Astrocyte (in vitro differentiated cells and primary cell): ENCODE data around the gene TMPRSS3. TPM values are rescaled to one million over a fixed set of nuclear protein-coding genes. Genes with fewer than 3 reads are reported as not detected.
A peak's percentile ranks its signal among the peaks of the same experiment; 100 is the strongest.

ENCODE experiments used
- DNase-seq: peaks from one replicate; pipeline ENCODE4 v3.0.0-alpha.2; 2010; ENCODE audit warnings: low read depth
- FAIRE-seq: peaks from 2 replicates; lab custom pipeline; 2011; peaks lifted over from hg19 to GRCh38; lab: Jason Lieb, UNC
- H2AFZ ChIP-seq: 2 replicates; pipeline ENCODE4 v1.6.0; 2012; ENCODE audit warnings: low read depth, low read length, inconsistent platforms
- H3K27ac ChIP-seq: 2 replicates; pipeline ENCODE4 v1.5.1; 2011; ENCODE audit warnings: low read depth, low read length, inconsistent platforms
- H3K27me3 ChIP-seq: 2 replicates; pipeline ENCODE4 v1.6.0; 2011; ENCODE audit warnings: low read length, inconsistent platforms; ENCODE audit not compliant: insufficient read depth
- H3K36me3 ChIP-seq: 2 replicates; pipeline ENCODE4 v1.5.1; 2011; ENCODE audit warnings: low read length, inconsistent platforms; ENCODE audit not compliant: insufficient read depth
- H3K4me1 ChIP-seq: 2 replicates; pipeline ENCODE4 v1.5.1; 2011; ENCODE audit warnings: low read length, inconsistent platforms; ENCODE audit not compliant: insufficient read depth
- H3K4me2 ChIP-seq: 2 replicates; pipeline ENCODE4 v1.6.0; 2012; ENCODE audit warnings: low read length, inconsistent platforms
- H3K4me3 ChIP-seq: 2 replicates; pipeline ENCODE4 v1.5.1; 2011; ENCODE audit warnings: low read depth, mild to moderate bottlenecking, low read length, inconsistent platforms; ENCODE audit not compliant: insufficient read depth
- H3K79me2 ChIP-seq: 2 replicates; pipeline ENCODE4 v1.6.0; 2012; ENCODE audit warnings: mild to moderate bottlenecking, low read length, inconsistent platforms; ENCODE audit not compliant: insufficient read depth
- H3K9ac ChIP-seq: 2 replicates; pipeline ENCODE4 v1.6.0; 2012; ENCODE audit warnings: mild to moderate bottlenecking, low read length, inconsistent platforms
- H3K9me3 ChIP-seq: 2 replicates; pipeline ENCODE4 v1.5.1; 2012; ENCODE audit warnings: low read depth, mild to moderate bottlenecking, low read length, inconsistent platforms; ENCODE audit not compliant: insufficient read depth
- H4K20me1 ChIP-seq: 2 replicates; pipeline ENCODE4 v1.6.0; 2012; ENCODE audit warnings: low read length, inconsistent platforms; ENCODE audit not compliant: insufficient read depth
- H3K27ac Mint-ChIP-seq: one replicate; pipeline ENCODE4 v1.8.0; 2021; ENCODE audit warnings: mild to moderate bottlenecking, mixed read lengths; ENCODE audit not compliant: unreplicated experiment
- H3K27me3 Mint-ChIP-seq: one replicate; pipeline ENCODE4 v1.8.0; 2021; ENCODE audit warnings: low read depth, mixed read lengths; ENCODE audit not compliant: unreplicated experiment
- H3K36me3 Mint-ChIP-seq: one replicate; pipeline ENCODE4 v1.8.0; 2021; ENCODE audit warnings: low read depth, mixed read lengths; ENCODE audit not compliant: unreplicated experiment
- H3K4me1 Mint-ChIP-seq: one replicate; pipeline ENCODE4 v1.8.0; 2021; ENCODE audit warnings: low read depth, mixed read lengths; ENCODE audit not compliant: unreplicated experiment
- H3K4me3 Mint-ChIP-seq: one replicate; pipeline ENCODE4 v1.8.0; 2021; ENCODE audit warnings: mild to moderate bottlenecking, moderate library complexity, mixed read lengths; ENCODE audit not compliant: unreplicated experiment
- H3K9me3 Mint-ChIP-seq: one replicate; pipeline ENCODE4 v1.8.0; 2021; ENCODE audit warnings: mild to moderate bottlenecking, mixed read lengths; ENCODE audit not compliant: unreplicated experiment
- CTCF ChIP-seq: IDR thresholded peaks from 2 replicates; pipeline ENCODE4 v1.5.1; 2011; ENCODE audit warnings: low read depth, mild to moderate bottlenecking, inconsistent platforms, low read length, moderate library complexity; ENCODE audit not compliant: insufficient read depth
- EZH2 ChIP-seq: IDR thresholded peaks from 2 replicates; pipeline ENCODE4 v1.6.1; 2012; ENCODE audit warnings: mild to moderate bottlenecking, low read length, inconsistent platforms; ENCODE audit not compliant: insufficient read depth
- total RNA-seq: library from RNA; stranded (reverse); gene quantifications from 2 replicates; pipeline ENCODE4 v1.2.1, GENCODE V29; 2021

TMPRSS3 gene
- total RNA-seq, 1 donor from 2014 or later, result not detected

GRCh38 chr21:42403611-42404231 is 7.9 kb upstream of the TMPRSS3 start, which contains the start of gene UBASH3A:
TSS of gene UBASH3A (plus strand) at chr21:42403902. CDS start at chr21:42403946, 44 bp downstream.
- TF ChIP-seq CTCF (no peak), EZH2 (no peak)
- no peak for FAIRE-seq
- H3K4me1 Mint-ChIP-seq, result peaks cover 3% of the 10 kb centered on the region

GRCh38 chr21:42401820-42402251 is 6.0 kb upstream of the TMPRSS3 start:
- H3K9ac ChIP-seq, result no peak overlapping the region
- no peaks in the 10 kb centered on the region for H4K20me1 ChIP-seq
- peaks cover 11% of the 10 kb centered on the region for H3K27me3 Mint-ChIP-seq
- FAIRE-seq (no peak), DNase-seq (no peak)
- H2AFZ ChIP-seq, result no peak overlapping the region
- no peak overlapping the region for H3K4me2 ChIP-seq
- no peak overlapping the region for H3K27ac ChIP-seq
- no peak overlapping the region for H3K4me3 Mint-ChIP-seq
- H3K27me3 ChIP-seq, result no peaks in the 10 kb centered on the region
- H3K36me3 Mint-ChIP-seq, result no peaks in the 10 kb centered on the region
- TF ChIP-seq EZH2 (no peak), CTCF (no peak)
- peaks cover 3% of the 10 kb centered on the region for H3K4me1 Mint-ChIP-seq
- H3K9me3 Mint-ChIP-seq, result peaks cover 1% of the 10 kb centered on the region
- H3K27ac Mint-ChIP-seq, result peak overlapping the region; percentile 64
- no peak overlapping the region for H3K4me3 ChIP-seq
- H3K9me3 ChIP-seq, result peaks cover 2% of the 10 kb centered on the region
- H3K79me2 ChIP-seq, result no peaks in the 10 kb centered on the region
- no peaks in the 10 kb centered on the region for H3K4me1 ChIP-seq
- no peaks in the 10 kb centered on the region for H3K36me3 ChIP-seq

More at GRCh38 chr21:42403611-42404231, 7.9 kb upstream of the TMPRSS3 start, which contains the start of gene UBASH3A:
- no peak within 1 kb of the TSS for H3K4me3 ChIP-seq
- H3K36me3 ChIP-seq, result no peaks in the 10 kb centered on the region
- H4K20me1 ChIP-seq, result no peaks in the 10 kb centered on the region
- no peak within 1 kb of the TSS for H3K9ac ChIP-seq
- peaks cover 2% of the 10 kb centered on the region for H3K9me3 ChIP-seq
- no peaks in the 10 kb centered on the region for H3K79me2 ChIP-seq
- DNase-seq, result no peak
- Mint-ChIP-seq H3K9me3 (peaks cover 1% of the 10 kb centered on the region), H3K36me3 (no peaks in the 10 kb centered on the region), H3K27me3 (peaks cover 8% of the 10 kb centered on the region), H3K27ac (no peak within 1 kb of the TSS), H3K4me3 (no peak within 1 kb of the TSS)
- H3K4me2 ChIP-seq, result no peak within 1 kb of the TSS
- H2AFZ ChIP-seq, result no peak within 1 kb of the TSS
- no peaks in the 10 kb centered on the region for H3K4me1 ChIP-seq
- no peak within 1 kb of the TSS for H3K27ac ChIP-seq
- no peaks in the 10 kb centered on the region for H3K27me3 ChIP-seq

- H3K9ac ChIP-seq, result no peak overlapping the region
- DNase-seq, result peak; percentile 23
- H4K20me1 ChIP-seq, result no peaks in the 10 kb centered on the region
- H3K4me3 ChIP-seq, result no peak overlapping the region
- no peak for TF ChIP-seq EZH2
- no peak for TF ChIP-seq CTCF
- peaks cover 2% of the 10 kb centered on the region for H3K9me3 ChIP-seq
- no peaks in the 10 kb centered on the region for H3K27me3 ChIP-seq
- H3K4me1 ChIP-seq, result no peaks in the 10 kb centered on the region
- H3K79me2 ChIP-seq, result no peaks in the 10 kb centered on the region
- no peak overlapping the region for H3K27ac ChIP-seq
- Mint-ChIP-seq H3K4me3 (no peak overlapping the region), H3K27me3 (peaks cover 11% of the 10 kb centered on the region), H3K27ac (peak overlapping the region; percentile 58), H3K4me1 (peaks cover 3% of the 10 kb centered on the region), H3K36me3 (no peaks in the 10 kb centered on the region), H3K9me3 (no peaks in the 10 kb centered on the region)
- no peaks in the 10 kb centered on the region for H3K36me3 ChIP-seq
- H3K4me2 ChIP-seq, result no peak overlapping the region
- FAIRE-seq, result no peak
- no peak overlapping the region for H2AFZ ChIP-seq
Observed at GRCh38 chr21:42401154-42401553, 5.3 kb upstream of the TMPRSS3 start.
